NT2/D1 (cell line): ENCODE measurements around the gene TMEM140.

Source experiments
- YY1 ChIP-seq: IDR thresholded peaks from 2 replicates; pipeline ENCODE4 v1.6.1; 2011; ENCODE audit not compliant: insufficient read length, insufficient read depth
- ZNF274 ChIP-seq: IDR thresholded peaks from 2 replicates; pipeline ENCODE4 v1.6.1; 2011; ENCODE audit warnings: mild to moderate bottlenecking, low read depth, low read length

GRCh38 chr7:135201350-135201749 is 53.5 kb downstream of the TMEM140 start:
- TF ChIP-seq YY1 (no peak), ZNF274 (no peak)
